NCI-H1436 treated with DMSO at 0.1 percent for 48 hours (cell line): Measurements from ENCODE around the gene UGT3A2.

Experiments used
- DNase-seq: peaks from one replicate; lab custom pipeline; 2025; lab: John Stamatoyannopoulos, UW

The UGT3A2 gene, protein sequence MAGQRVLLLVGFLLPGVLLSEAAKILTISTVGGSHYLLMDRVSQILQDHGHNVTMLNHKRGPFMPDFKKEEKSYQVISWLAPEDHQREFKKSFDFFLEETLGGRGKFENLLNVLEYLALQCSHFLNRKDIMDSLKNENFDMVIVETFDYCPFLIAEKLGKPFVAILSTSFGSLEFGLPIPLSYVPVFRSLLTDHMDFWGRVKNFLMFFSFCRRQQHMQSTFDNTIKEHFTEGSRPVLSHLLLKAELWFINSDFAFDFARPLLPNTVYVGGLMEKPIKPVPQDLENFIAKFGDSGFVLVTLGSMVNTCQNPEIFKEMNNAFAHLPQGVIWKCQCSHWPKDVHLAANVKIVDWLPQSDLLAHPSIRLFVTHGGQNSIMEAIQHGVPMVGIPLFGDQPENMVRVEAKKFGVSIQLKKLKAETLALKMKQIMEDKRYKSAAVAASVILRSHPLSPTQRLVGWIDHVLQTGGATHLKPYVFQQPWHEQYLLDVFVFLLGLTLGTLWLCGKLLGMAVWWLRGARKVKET

GRCh38 chr5:36066540-36067210 lies at the start of gene UGT3A2:
Gene UGT3A2, minus strand, starts transcription at chr5:36066882. Its CDS starts 93 bp downstream, at chr5:36066789.
- DNase-seq: no peak

DNA sequence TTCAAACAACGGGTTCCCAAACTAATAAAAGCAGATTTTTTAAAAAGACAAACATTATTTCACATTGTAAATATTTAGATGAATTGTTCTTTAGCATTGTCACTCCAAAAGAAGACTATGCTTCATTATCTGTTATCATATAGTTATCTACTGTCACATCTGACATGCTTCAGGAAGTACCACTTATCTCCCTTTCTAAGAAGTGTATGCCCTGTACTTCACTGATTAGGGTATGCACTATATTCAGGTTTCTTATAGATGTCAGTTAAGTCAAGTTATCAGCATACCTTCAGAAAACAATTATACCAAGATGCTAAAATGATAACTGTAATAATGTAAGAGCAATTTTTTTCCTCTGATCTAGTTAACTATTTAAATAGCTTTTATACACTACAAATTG lies 44.6 kb upstream of the UGT3A2 start:
- DNase-seq: no peak

- DNase-seq: no peak
Measured at GRCh38 chr5:36108758-36109460, 42.2 kb upstream of the UGT3A2 start.

DNA sequence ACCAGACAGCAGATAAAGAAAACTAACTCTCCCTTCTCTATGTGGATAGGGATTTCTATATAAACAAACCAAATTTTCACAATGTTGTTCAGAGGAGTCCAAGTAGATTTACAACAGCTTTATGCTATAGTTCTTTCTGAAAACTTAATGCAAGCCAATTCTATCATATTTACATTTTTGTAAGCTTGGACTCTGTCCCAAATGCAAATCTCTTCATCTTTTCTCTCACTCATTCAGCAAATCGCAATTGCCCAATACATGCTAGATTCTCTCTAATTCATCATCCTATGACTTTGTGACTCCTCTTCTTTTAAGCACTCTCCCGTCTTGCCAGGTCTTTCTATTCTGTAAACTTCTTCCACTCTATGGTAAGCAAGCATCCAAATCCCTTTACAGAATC lies 39.1 kb upstream of the UGT3A2 start:
- DNase-seq: no peak

- DNase-seq: no peak
Measured at GRCh38 chr5:36099748-36100147, 33.1 kb upstream of the UGT3A2 start.

DNA sequence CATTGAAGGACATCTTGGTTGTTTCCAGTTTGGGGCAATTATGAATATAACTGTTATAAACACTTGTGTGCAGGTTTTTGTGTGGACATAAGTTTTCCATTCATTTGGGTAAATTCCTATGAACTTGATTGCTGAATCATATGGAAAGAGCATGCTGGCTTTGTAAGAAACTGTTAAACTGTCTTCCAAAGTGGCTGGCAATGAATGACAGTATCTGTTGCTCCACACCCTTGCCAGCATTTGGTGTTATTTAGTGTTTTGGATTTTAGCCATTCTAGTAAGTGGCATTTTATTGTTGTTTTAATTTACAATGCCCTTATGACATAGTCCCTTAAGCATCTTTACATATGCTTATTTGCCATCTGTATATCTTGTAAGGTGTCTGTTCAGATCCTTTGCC lies 29.8 kb upstream of the UGT3A2 start:
- no peak for DNase-seq

GRCh38 chr5:36089989-36090388 lies 23.3 kb upstream of the UGT3A2 start:
- no peak for DNase-seq

GRCh38 chr5:36079200-36079781 lies 12.6 kb upstream of the UGT3A2 start:
- no peak for DNase-seq

DNA sequence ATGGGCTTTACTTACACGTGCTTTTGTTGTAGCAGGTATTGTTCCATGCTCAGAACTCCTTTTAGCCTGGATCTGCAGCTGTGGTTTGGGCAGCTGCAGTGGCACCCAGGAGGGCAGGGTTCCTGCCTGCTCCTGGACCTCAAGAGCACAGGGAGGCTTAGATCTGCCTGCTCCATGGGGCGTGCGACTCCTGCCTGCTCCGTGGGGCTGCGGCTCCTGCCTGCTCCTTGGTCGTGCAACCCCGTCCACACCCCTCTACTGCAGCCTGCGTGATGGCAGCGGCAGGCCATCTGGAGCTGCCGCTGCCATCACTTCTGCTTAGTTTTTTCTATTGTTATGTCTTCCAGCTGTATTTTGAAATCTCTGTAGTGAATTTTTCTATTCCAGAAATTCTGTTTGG lies 11.7 kb upstream of the UGT3A2 start:
- no peak for DNase-seq

DNA sequence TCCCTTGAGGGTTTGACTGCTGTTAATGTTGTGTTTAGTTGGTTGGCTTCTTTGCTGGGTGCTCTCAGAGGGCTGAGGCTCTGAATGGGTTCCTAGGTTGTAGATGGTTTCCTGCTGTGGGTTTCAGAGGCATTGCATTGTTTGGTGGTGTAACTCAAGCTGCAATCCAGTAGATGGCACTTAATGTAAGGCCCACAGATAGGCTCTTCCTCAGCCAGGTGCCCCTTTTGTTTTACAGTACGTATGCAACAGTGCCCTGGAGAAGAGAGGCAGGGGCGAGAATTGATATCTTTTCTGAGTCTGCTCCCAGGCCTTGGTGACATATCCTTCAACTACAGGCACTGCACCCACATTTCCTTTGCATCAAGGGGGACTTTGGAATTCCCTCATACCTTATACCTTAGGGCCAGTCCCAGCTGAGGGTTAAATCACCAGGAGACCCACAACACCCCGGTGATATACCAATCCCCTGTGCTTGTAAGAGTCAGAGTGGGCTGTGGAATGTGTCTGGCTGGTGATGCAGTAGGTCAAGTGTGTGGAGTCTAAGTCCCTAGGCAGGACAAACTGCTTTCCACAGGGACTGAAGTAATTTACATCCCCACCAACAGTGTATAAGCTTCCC lies 7.0 kb upstream of the UGT3A2 start:
- no peak for DNase-seq

DNA sequence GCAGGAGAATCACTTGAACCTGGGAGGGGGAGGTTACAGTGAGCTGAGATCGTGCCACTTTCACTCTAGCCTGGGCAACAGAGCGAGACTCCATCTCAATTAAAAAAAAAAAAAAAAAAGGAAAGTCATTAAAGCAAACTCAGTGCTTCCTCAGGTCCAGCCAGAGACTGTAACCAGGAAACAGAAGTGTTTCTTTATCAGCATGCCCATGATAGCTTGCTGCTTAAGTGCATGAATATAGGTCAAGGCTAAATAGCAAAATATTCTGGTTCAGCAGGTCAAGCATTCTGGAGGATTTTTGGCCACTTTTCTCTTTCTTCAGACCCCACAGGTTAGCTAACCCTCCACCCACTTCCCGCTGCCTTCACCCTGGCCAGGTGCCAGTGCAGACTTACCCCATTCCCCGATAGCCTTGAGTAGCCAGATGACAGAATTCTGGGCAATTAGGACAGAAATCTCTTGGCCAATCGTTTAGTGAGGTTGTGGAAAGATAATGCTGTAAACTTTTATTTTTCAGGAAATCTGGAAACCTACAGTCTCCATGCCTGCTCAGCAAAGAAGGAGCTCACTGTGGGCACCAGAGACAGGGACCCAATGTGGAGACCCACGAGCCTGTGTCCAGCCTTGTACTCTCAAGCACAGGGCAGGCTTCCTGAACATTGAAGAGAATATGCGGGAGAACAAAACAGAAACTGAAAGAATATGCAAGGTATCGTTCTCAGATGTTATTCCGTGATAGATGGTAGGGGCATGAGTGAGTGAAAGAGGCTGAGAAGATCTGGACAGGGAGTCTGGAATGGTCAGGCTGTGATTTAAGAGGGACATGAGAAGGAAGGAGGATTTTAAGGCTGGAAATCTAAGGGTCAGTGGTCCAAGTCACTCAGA lies 4.2 kb upstream of the UGT3A2 start:
- no peak for DNase-seq

DNA sequence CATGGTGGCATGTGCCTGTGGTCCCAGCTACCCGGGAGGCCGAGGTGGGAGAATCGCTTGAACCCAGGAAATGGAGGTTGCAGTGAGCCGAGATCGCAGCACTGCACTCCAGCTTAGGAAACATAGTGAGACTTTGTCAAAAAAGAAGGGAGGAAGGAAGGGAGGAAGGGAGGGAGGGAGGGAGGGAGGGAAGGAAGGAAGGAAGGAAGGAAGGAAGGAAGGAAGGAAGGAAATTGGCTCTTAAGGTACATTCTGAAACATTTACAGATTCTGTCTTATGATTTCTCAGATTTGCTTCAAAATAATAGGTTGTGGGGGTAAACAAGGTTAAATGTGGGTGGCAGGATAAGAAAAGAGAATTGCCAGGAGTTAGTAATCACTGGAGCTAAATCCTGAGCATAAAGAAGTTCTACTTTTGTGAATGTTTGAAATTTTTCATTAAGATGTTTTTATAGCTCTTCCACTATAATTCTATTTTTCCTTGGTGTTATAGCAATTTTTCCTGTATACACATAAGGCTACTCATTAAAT lies 2.1 kb upstream of the UGT3A2 start:
- DNase-seq: no peak

DNA sequence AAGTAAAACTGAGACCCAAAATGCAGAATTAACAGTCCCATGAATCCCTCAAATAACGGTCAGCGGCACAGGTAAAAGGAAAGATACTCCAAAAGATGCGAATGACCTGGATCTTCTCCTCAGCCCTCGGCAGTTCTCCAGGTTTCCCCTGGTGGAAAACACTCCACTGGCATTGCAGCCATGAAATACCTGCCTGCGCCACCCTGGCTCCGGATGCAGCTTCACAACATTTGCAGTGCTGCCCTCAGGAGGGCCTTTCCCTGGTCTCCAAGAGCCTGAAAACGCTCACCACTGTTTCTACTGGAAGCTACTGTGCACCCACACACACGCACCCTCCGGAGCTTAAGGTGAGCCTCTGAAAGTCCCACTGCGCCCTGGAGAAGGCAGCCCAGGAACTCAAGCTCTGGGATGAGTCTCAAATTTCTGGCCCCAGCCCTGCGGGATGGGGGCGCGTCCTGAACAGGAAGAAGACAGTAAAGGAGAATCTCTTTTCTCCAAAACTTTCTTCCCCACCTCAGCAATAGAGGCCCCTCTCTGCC lies 612 bp downstream of the UGT3A2 start:
- no peak for DNase-seq

- no peak for DNase-seq
Measured at GRCh38 chr5:36060420-36060887, 6.2 kb downstream of the UGT3A2 start.

DNA sequence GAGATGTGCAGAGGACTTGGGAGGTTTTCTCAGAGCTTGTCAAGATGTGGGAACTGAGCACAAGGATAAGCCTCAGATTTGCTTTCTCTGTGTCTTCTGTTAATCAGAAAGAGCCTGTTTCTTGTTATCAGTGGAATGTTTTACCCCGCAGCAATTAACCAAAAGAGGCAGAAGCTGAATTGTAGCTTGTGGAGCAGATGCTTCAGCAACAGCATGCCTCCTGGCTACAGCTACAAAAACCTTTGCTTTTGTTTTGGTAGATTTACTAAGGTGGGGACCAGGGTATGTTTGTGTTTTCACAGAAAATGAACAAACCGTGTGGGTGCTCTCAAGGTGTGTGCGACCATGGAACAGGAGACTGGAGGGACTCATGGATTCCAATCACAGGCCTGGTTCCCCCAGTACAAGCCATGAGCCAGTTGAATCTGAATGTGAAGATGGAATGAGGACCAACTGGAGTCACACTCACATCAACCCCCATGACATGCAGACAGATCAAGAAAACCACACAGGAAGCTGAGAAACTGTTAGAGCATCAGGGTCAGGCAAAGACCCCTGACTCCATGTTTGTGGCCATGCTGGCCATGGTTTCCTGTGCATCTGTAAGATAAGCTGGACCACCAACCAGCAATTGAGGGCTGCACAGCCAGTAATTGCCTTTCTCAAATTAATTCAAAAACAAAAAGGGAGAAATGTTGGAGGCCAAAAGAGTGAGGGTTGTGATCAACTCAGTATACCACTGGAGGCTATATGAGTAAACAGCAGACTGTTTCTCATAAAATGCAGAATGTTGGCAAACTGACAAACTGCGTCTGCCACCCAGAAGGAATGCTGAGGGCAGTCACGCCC lies 6.9 kb downstream of the UGT3A2 start:
- no peak for DNase-seq

- no peak for DNase-seq
Measured at GRCh38 chr5:36058776-36059175, 7.9 kb downstream of the UGT3A2 start.

DNA sequence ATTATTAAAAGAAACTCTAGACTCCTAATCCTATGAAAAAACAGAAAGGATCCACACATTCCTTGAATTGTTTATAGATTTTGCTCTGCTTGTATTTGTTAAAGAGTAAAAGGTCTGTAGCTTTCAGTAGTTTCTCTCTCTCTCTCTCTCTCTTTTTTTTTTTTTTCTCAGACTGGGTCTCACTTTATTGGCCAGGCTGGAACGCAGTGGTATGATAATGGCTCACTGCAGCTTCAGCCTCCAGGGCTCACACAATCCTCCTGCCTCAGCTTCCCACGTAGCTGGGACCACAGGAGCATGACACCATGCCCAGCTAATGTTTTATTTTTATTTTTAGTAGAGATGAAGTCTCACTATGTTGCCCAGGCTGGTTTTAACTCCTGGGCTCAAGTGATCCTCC lies 9.3 kb downstream of the UGT3A2 start:
- DNase-seq: no peak

DNA sequence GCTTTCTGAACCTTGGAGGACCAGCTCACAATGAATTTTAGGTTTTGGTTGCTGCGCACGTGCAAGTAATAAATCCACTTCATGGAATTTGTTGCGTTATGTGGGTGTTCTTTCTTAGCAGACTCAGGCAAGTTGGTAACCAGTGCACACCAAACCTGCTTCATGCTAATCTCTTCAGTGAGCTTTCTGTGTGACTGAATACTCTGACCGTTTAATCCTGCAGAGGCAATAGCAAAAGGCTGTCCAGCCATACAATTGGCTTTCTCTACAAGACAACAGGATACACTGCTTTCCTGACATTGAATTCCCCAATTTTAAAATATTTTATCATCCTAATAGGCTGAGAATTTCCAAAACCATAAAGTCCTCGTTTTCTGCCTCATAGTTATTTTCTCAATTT lies 10.3 kb downstream of the UGT3A2 start:
- DNase-seq: no peak

- DNase-seq: no peak
Measured at GRCh38 chr5:36055984-36056383, 10.7 kb downstream of the UGT3A2 start.
